ENCODE data around the gene KNSTRN. TPM values are rescaled to one million over a fixed set of nuclear protein-coding genes. Genes with fewer than 3 reads are reported as not detected.
A peak's percentile ranks its signal among the peaks of the same experiment; 100 is the strongest.

KNSTRN gene
- total and polyA plus RNA-seq, 2 of the 13 experiments (the other 11 are each of a cell fraction or from before 2014, with no cell fraction given), result 20.3 to 62.3 TPM

DNA sequence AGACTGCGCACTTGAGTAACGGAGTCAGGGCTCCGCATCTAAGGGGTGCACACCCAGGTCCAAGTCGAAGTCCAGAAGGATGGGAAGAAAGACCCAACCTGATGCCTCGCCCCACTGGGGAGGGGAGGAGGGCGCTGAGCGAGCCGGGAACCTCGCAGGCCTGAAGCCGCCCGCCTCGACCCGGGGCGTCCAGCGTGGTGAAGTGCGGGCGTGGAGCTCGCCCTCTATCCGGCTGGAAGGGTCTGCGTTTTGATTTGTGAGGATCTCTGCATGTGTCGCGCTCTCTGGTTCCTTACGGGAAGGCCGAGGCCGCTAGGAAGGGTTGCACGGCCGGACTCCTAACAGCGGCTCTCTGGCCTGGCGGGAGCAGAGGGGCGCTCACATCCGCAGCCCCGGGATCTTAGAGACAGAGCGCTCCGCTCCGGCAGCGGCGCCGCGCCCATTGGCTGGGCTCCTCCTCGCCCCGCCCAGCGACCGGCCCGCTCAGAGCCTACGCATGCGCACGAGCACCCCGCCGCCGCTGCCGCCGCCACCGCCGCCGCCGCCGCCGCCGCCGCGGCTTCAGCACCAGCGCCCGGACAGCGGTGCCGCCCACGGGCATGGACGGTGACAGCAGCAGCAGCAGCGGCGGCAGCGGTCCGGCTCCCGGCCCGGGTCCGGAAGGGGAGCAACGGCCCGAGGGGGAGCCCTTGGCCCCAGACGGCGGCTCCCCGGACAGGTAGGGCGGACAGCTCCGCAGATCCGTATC lies 24.6 kb upstream of the KNSTRN start, which contains the start of gene DISP2 (continued):
- TF ChIP-seq TRIM22 (IDR thresholded peaks at IDR 0.05), result no peak
- TF ChIP-seq JARID2 (CRISPR knock-in tag; IDR thresholded peaks at IDR 0.05; ENCODE audit: insufficient replicate concordance), result no peak

- TF ChIP-seq SOX6 (IDR thresholded peaks at IDR 0.05) (no peak), SOX6 (CRISPR knock-in tag; IDR thresholded peaks at IDR 0.05) (0 out of 2 replicates have a peak, but pooled peaks have one; percentile 9), CTCF (CRISPR knock-in tag; IDR thresholded peaks at IDR 0.05) (peak; percentile 44), PCBP1 (IDR thresholded peaks at IDR 0.05; ENCODE audit: borderline replicate concordance, low read depth, low read length) (0 out of 2 replicates have a peak, but pooled peaks have one; percentile 45), PATZ1 (CRISPR knock-in tag; IDR thresholded peaks at IDR 0.05) (peak; percentile 63), GATAD2A (CRISPR knock-in tag; IDR thresholded peaks at IDR 0.05) (no peak)
- no peak overlapping the region for H3K27ac ChIP-seq (ENCODE audit: extremely low read length, insufficient read depth, low read length)
- H3K27me3 ChIP-seq (ENCODE audit: control insufficient read depth in 1 of 2, insufficient read depth in 2 of 2, low read length in 2 of 2), result peaks cover 3 to 52% of the 10 kb centered on the region in 2 experiments
- in situ Hi-C loops (cut with HindIII; ENCODE audit: extremely low pct_ligation_motif_present, low pct_unique_long_range_greater_than_20kb) (no loop called here), intact Hi-C loops (cut with micrococcal nuclease; ENCODE audit: unreplicated experiment) (no loop called here)
- peak overlapping the region; percentile 42 to 67 (median 58) for H3K4me3 ChIP-seq (replicated peaks in 1 of 3; ENCODE audit: insufficient read depth in 1 of 3, low read depth in 2 of 3, low read length in 3 of 3)
- no peaks in the 10 kb centered on the region for H4K20me1 ChIP-seq (ENCODE audit: insufficient read depth, low read length)
- 7% methylated on average over 22 of the region's 31 CpGs for WGBS (ENCODE audit: low lambda C conversion rate)
- no peak overlapping the region for H2AFZ ChIP-seq (ENCODE audit: low read length)
- no peak for FAIRE-seq
- DNase-seq (ENCODE audit: low spot score), result no peak
- no peaks in the 10 kb centered on the region for H3K9me3 ChIP-seq (ENCODE audit: low read length)
- POLR2A ChIA-PET, result no interaction called here
- no peaks in the 10 kb centered on the region for H3K79me2 ChIP-seq (ENCODE audit: insufficient read depth, low read length)
- peaks cover 19% of the 10 kb centered on the region for H3K4me1 ChIP-seq (ENCODE audit: insufficient read depth, low read length)
- CTCF ChIA-PET (ENCODE audit: low intra/inter-chr PET ratio, low total read pairs), result no interaction called here
- no peak overlapping the region for H3K9ac ChIP-seq (ENCODE audit: insufficient read depth, low read depth, low read length)
- H3K36me3 ChIP-seq (replicated peaks in 1 of 2; ENCODE audit: control insufficient read depth in 1 of 2, insufficient read depth in 2 of 2, low read length in 2 of 2), result no peaks in the 10 kb centered on the region
- no TSS peak for BruUV-seq (replicated peaks)
- ATAC-seq, result peak; percentile 4; the same call in 1 of the 3 replicates
- H3K4me2 ChIP-seq (ENCODE audit: low read depth, low read length), result peak overlapping the region; percentile 81
Measured at GRCh38 chr15:40358471-40359353, 23.8 kb upstream of the KNSTRN start.
